GM18502 (cell line): ENCODE data around the gene SMURF2.
"Not testable (repeated sequence)": the region's sequence is repeated elsewhere in the genome, so short reads cannot be mapped to it uniquely, and the experiment has no call there.

Source experiments
- ATAC-seq: cut with Tn5 transposase; IDR thresholded peaks from one replicate; pipeline ENCODE4 v1.9.1; 2021; ENCODE audit warnings: mild to moderate bottlenecking; ENCODE audit not compliant: unreplicated experiment, poor library complexity

Gene SMURF2

DNA sequence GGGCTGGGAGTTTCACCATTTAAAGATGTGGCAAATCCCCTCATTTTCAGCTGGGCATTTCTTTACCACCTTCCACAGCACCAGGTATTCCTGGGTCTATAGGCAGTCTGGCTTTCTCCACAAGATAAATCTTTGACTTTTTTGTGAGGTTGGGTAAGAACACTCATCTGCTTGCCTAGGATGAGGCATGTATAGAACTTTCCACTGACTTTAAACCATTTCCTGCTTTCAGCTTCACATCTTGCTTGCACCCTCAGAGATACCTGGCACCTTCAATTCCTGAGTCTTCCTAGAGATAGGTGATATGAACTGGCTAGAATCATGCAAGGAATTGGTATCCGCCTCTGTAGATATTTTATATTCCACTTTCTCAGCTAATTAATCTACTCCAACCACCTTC lies 27.9 kb downstream of the SMURF2 start:
- no peak for ATAC-seq

DNA sequence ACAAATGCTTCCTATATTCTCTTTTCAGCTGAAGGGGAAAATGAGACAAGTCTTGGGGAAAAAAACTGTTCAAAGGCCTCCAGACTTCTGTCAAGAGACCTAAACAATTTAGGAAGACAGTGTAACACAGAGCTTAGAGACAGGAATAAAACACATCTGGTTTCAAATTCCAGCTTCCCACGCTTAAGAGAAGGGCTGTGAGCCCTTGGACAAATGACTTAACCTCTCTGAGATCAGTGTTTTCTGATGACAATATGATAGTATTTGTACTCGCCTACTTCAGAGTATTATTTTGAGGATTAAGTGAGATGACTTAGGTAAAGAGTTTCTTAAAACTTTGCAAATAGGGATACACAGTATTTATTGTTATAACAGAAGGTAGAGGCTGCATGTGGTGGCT lies 29.5 kb downstream of the SMURF2 start:
- ATAC-seq, result no peak

DNA sequence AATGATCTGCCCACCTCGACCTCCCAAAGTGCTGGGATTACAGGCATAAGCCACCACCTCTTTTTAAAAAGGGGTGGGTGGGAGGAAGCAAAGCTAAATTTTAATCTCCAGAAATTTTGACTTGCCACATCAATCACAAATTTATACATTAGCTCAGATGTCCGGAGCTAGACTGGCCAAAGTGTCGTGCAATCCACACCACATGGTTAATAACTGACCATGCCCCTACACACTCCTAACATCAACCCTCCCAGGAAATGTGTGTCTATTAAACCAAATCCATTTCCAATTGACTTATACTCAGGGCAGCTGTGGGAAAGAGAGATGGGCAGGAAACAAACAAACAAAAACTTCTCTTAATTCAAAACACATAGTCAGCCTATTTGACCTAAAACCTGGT lies 29.9 kb downstream of the SMURF2 start:
- no peak for ATAC-seq

DNA sequence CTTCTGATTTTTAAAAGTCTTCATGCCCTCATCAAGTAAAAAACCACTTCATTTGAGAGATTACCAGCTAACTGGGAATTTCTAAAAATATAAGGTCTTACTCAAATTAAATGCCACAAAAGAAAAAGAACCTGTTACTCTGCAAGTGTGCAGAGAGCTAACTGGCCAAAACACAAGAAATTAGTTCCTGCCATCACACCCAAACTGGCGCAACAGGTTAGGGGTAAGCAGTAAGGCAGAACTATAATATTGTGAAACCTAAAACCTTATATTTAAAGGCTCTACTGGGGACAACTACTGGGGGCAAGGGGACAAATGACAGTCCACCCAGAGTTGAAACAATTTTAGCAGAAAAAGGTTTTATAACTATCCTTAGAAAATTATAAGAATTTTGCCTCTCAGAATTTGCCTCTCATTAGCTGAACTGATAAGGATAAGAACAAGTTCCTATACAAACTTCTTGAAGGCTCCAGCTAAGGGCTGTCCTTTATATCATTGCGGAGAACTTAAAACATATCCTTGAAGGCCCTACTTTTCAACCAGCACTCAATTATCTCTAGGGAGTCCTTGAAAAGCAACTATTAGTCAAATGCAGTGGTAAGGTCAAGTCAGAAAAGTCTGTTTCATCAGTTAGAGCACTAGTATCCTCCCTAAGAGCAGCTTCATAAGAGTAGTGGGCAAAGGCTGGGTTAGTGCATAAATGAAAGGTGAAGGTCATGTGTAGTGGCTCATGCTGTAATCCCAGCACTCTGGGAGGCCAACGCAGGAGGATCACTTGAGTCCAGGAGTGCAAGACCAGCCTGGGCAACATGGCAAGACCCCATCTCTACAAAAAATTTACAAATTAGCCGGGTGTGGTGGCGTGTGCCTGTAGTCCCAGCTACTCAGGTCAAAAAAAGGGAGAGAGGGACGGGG lies 31.5 kb downstream of the SMURF2 start:
- no peak for ATAC-seq

DNA sequence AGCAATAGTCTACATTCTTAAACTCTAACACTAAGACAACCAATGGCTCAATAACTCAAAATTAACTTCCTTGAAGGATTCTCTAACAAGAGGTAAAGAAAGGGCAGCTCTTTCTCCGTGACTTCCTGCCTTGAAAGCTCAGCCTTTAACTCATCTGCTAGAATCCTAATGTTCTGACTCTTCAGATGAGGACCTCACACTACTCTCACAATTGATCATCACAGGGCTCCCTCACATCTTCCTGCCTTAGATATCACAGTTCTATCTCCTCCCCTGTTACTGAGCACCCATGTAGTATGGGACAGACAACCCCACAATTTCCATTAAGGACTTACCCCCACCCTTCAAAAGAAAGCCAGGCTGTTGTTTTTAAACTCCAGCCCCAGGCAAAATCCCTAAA lies 33.5 kb downstream of the SMURF2 start:
- peak; percentile 69 for ATAC-seq

DNA sequence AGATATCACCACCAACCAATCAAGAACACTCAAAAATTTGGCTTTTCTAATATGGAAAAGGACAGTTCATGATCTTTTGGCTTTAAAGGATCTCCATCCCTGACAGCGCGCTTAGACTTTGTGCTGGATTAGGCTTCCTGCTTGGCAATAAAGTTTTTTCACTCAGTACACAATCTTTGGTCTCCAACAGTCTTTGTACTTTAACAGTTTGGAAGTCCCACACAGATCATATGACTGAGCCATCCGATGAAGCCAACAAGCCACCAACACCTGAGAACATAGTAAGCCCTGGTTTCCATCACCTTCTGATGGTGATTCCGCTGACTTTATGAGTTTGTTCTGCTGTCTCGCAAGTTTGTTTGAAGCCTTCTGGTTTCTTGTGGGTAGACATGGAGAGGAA lies 34.3 kb downstream of the SMURF2 start:
- ATAC-seq, result no peak

DNA sequence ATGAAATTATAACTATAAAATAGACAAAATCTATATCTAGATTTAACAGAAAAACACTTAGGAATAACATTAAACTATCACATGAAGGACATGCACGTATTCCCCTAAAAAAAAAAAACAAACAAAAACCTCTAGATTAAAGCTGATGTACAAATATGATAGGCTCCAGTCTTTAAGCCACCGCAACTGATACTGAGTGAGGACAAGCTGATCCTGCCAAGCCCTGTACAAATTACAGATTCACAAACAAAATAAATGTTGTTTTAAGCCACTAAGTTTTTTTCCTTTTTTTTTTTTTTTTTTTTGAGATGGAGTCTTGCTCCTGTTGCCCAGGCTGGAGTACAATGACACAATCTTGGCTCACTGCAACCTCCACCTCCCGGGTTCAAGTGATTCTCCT lies 35.3 kb downstream of the SMURF2 start:
- no peak for ATAC-seq

DNA sequence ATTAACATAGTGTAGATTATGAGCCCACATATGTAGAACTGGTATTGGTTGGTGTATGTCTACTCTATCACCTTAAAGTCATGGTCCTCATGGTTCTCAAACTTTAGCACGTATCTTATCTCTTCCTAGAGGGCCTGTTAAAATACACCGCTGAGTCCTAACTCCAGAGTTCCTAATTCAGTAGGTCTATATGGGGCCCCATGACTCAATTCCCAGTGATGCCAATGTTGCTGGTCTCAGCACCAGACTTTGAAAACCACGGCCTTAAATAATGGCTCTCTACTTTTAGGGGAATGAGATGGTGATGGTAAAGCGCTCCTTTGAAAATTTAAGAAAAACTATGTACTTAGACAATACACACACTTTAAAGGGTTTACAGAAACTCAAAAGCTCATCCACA lies 36.6 kb downstream of the SMURF2 start:
- no peak for ATAC-seq

DNA sequence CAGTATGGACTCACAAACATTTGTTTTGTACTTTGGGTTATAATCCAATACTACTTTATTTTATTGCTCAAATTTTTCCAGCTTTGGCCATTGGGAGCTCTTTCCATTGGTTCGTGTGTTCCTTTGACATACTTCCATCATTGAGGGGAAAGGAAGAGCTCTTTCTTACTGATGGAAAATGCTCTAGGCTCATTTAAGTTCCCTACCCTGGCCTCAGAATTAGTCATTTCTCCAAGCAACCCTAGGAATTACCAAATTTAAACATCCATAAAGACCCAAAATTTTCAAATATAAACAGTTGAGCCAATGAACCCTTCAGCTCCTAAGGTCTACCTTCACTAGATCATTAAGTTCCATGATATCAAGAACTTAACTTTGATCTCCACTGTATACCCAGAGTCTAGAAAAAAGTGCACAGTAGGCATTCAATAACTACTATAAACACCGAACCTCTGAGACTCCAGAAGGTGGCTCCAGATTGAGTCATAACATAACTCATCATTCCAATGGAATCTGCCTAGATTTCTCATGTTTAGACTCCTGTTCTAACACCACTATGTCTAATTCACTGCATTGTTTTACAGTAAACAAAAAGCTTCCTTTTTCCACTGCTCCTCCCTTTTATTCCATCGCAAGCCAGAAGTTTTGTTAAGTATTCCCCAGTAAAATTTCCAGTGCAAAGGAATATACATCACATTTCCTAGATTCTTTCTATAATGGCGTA lies 39.0 kb downstream of the SMURF2 start:
- no peak for ATAC-seq

DNA sequence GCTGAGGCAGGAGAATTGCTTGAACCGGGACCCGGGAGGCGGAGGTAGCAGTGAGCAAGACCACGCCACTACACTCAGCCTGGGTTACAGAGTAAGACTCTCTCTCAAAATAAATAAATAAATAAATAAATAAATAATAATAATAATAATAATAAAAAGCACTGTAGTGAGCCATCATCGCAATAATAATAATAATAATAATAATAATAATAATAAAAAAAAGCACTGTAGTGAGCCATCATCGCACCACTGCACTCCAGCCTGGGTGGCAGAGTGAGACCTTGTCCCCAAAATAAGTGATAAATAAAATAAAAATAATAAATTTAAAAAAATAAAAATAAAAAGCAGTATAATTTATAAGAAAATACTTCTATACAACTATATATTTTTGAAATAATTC lies 40.3 kb downstream of the SMURF2 start:
- no peak for ATAC-seq

DNA sequence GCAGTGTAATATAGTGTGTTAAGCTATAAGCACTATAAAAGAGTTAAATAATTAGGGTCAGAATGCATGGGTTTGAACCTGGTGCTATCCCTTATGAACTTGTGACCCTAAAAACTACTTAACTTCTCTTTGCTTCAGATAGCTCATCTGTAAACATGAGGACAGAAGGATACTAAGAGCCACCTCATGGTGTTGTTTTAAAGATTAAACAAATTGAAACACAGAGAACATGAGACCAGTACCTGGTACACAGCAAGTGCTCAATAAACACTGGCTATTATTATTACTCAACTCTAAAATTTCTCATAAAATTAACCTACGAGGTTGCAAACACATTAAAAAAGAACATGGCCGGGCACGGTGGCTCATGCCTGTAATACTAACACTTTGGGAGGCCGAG lies 43.3 kb downstream of the SMURF2 start:
- no peak for ATAC-seq

DNA sequence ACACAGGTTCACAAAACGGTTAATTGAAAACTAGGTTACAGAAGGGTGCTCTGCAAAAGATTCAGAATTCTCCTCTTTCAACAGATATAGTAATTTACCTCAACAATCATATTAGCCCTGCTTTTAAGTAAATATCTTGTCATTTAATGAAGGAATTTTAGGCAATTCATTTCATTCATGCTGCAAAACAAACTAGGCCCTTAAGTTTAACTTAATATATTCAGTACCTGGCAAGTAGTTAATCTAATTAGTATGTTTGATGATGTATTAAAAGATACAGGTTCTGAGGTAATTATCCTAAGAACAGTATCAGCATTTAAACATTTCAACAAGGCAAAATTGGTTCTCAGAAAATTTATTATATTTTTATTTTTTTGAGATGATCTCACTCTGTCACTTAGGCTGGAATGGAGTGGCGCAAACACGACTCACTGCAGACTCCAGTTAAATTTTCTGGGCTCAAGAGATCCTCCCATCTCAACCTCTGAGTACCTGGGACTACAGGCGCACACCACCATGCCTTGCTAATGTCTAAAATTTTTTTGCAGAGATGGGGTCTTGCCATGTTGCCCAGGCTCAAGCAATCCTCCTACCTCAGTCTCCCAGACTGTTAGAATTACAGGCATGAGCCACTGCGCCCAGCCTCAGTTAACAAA lies 44.9 kb downstream of the SMURF2 start:
- no peak for ATAC-seq

DNA sequence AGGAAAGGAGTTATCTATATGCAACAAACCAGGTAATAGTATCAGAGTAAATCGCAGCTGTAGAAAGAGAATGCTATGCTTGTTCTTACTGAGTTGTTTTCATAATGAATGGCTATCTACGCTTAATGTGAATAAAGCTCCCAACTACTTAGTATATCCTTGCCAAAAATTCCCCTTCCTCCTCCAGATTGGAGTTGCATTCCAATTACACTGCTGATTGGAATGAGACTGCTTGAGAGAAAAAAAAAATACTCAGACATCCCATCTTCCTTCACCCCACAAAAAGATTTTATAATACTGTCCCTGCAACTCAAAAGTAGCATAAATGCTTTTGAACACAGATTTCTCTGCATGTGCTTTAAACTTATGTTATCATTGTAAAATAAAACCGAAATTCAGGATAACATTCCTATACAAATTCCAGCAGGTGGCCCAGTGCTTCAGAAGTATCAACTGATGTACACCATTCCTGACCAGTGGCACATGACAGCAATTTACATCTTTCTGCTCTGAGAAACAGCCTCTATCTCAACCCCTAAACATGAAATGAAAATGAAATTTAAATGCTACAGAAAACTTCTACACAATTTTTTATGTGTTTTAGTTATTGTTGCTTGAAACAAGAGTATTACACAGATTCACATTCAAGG lies 47.0 kb downstream of the SMURF2 start:
- ATAC-seq, result no peak

DNA sequence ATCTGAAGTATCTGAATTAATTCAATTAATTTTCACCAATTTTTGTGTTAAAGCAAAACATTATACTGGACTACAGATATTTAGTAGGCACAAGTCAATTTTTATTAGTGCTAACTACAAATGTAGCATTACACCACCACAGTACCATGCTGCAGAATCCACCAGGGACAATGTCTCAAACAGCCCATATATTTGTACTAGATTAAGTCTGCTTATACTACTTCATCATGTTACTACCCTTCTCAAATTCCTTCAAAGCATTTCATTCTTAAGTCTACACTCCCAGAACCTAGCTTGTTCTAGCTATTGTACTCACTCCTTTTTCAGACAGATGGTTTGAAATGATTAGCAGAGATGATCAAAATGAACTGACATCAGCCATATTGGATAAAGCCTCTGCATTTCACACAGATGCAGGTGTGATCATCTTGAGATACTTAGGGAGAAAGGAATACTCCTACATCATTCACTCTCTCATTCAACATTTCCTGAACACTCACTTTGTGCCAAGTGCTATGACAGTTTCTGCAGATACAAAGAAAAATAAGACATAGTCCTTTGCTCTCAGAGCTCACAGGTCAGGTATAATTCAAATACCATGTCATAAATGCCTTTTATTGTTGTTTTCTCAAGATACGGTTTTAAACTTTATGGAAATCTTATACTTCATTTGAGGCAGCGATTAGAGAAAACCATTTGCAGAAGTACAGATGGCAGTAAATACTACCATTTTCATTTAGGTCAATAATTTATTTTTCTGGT lies 47.7 kb downstream of the SMURF2 start:
- ATAC-seq, result no peak

DNA sequence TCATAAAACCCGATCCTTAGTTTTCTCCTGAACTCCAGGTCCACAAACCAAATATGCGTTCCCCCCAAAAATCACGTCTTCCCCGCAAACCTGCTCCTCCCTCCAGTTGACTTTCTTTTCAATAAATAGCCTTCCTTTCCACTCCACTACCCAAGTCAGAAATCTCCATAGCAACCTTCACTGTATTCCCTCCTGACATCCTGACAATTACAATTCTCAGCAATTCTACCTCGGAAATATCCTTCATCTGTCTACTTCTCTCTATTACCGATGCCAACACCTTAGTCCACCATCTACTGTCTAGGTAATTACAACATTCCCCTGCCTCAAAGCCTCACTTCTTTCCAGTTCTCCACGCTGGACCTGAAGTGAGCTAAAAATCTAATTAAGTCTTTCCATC lies 50.7 kb downstream of the SMURF2 start:
- ATAC-seq, result no peak

DNA sequence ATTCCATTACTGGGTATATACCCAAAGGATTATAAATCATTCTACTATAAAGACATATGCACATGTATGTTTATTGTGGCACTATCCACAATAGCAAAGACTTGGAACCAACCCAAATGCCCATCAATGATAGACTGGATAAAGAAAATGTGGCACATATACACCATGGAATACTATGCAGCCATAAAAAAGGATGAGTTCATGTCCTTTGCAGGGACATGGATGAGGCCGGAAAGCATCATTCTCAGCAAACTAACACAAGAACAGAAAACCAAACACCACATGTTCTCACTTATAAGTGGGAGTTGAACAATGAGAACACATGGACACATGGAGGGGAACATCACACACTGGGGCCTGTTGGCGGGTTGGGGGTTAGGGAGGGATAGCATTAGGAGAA lies 51.9 kb downstream of the SMURF2 start:
- not testable (repeated sequence) for ATAC-seq

DNA sequence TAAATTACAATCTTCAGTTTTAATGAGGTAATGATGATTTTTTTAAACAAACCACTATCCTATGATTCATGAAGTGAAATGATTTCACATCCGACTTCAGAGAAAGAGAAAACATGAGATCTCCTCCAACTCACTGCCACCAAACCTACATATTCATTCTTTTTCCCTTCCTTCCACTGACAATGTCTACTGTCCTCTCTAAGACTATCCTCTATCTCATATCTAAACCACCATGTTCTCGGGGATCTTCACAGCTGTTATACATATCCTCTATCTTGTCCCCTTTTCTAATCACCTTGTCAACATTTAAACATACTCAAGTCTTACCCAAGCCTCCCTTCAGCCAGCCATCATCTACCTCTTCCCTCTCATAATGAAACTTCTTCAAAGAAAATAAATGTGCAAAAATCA lies 53.5 kb downstream of the SMURF2 start:
- ATAC-seq, result no peak

DNA sequence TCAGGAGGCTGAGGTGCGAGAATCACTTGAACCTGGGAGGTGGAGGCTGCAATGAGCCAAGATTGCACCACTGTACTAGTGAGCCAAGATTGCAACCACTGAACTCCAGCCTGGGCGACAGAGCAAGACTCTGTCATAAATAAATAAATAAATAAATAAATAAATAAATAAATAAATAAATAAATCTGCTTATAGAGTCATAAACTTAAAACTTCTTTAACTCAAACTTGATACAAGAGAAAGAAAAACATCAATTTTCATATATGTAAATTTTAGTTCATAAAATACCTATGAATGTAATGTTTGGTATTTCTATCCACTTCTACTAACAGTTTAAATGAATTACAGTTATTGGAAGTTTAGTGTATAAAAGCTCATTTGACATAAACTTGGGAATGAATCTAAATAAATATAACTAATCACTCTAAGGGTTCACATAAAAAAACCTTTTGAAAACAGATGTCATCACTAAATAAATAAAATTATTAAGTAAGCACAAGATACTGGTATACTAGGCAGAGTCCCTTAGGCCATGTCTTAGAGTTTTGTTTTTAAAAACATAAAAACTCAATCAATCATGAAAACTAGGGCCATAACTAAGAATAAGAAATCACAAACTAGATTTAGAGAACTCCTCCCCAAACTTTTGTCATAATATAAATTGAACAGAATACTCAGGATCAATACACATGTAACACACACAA lies 54.1 kb downstream of the SMURF2 start:
- ATAC-seq, result no peak

DNA sequence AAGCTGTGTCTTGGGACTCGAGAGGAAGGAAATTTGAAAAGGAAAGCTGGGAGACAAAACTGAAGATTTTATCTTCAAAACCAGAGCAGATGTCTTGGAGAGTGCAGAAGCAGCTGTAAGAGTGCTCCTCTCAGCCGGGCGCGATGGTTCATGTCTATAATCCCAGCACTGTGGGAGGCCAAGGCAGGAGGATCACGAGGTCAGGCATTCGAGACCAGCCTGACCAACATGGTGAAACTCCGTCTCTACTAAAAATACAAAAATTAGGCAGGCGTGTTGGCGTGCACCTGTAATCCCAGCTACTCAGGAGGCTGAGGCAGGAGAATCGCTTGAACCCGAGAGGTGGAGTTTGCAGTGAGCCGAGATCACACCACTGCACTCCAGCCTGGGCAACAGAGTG lies 57.6 kb downstream of the SMURF2 start:
- not testable (repeated sequence) for ATAC-seq
